ENCODE results near the gene LRRC46. TPM values are rescaled to one million over a fixed set of nuclear protein-coding genes. Genes with fewer than 3 reads are reported as not detected.

Gene LRRC46
- total RNA-seq, 1 donor from 2014 or later, result 0.35 TPM

DNA sequence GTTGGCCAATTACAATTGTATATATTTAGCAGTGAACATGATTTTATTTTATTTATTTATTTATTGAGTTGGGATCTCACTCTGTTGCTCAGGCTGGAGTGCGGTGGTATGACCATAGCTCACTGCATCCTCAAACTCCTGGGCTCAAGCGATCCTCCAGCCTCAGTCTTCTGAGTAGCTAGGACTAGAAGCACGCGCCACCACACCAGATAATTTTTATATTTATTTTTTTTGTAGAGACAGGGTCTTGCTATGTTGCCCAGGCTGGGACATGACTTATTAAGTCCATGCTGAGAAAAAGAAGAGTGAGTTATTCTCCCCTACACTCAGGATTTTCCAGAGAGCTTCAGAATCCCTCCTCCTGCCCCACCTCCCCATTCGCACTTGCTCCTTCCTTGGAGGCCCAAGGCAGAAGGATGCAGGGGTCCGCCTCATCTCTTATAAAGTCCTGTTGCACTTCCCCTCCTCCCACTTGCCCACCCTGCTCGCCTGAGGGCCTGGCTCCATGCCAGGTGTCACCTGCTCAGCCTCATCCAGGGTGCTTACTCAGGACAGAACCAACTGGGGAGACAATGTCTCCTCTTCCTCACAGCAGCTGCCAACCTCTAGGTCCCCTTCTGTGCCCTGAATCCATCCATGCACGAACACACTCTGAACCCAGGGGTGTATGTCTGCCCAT lies 48.4 kb downstream of the LRRC46 start:
- H3K4me3 Mint-ChIP-seq (ENCODE audit: unreplicated experiment), result no peak overlapping the region
- H3K9me3 Mint-ChIP-seq (ENCODE audit: low read depth), result no peaks in the 10 kb centered on the region
- peaks cover 10% of the 10 kb centered on the region for H3K27me3 Mint-ChIP-seq (ENCODE audit: low read depth)
- TF ChIP-seq, protein P1, sequence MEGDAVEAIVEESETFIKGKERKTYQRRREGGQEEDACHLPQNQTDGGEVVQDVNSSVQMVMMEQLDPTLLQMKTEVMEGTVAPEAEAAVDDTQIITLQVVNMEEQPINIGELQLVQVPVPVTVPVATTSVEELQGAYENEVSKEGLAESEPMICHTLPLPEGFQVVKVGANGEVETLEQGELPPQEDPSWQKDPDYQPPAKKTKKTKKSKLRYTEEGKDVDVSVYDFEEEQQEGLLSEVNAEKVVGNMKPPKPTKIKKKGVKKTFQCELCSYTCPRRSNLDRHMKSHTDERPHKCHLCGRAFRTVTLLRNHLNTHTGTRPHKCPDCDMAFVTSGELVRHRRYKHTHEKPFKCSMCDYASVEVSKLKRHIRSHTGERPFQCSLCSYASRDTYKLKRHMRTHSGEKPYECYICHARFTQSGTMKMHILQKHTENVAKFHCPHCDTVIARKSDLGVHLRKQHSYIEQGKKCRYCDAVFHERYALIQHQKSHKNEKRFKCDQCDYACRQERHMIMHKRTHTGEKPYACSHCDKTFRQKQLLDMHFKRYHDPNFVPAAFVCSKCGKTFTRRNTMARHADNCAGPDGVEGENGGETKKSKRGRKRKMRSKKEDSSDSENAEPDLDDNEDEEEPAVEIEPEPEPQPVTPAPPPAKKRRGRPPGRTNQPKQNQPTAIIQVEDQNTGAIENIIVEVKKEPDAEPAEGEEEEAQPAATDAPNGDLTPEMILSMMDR (IDR thresholded peaks at IDR 0.05), result no peak
- peak; percentile 54 for DNase-seq (ENCODE audit: low spot score)
- H3K27ac Mint-ChIP-seq (ENCODE audit: unreplicated experiment), result no peak overlapping the region
- H3K36me3 Mint-ChIP-seq (ENCODE audit: low read depth), result no peaks in the 10 kb centered on the region
- H3K4me1 Mint-ChIP-seq (ENCODE audit: low read depth), result peaks cover 15% of the 10 kb centered on the region

DNA sequence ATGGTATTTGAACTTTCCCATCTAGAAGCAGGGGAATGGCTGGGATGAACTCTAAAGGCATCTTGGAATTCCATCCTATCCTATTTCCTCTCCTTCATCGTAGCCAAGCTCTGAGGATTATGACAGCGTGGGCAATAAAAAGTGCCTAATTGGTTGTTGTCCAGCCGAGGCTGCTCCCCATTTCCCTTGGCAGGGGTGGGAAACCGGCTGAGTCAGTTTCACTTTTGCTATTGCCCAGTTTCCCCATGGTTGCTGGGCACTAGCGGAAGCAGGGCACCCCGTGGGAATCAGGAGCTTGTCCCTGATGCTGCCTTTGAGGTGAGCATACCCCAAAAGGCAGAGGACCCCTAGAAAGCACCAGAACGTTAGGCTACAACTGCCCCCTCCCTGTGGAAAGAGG lies 50.8 kb downstream of the LRRC46 start:
- Mint-ChIP-seq H3K4me3 (ENCODE audit: unreplicated experiment) (no peak overlapping the region), H3K36me3 (ENCODE audit: low read depth) (no peaks in the 10 kb centered on the region), H3K27me3 (ENCODE audit: low read depth) (peaks cover 10% of the 10 kb centered on the region), H3K27ac (ENCODE audit: unreplicated experiment) (no peak overlapping the region), H3K4me1 (ENCODE audit: low read depth) (peaks cover 5% of the 10 kb centered on the region), H3K9me3 (ENCODE audit: low read depth) (no peaks in the 10 kb centered on the region)
- TF ChIP-seq, protein P1 (IDR thresholded peaks at IDR 0.05), result no peak
- peak; percentile 48 for DNase-seq (ENCODE audit: low spot score)

DNA sequence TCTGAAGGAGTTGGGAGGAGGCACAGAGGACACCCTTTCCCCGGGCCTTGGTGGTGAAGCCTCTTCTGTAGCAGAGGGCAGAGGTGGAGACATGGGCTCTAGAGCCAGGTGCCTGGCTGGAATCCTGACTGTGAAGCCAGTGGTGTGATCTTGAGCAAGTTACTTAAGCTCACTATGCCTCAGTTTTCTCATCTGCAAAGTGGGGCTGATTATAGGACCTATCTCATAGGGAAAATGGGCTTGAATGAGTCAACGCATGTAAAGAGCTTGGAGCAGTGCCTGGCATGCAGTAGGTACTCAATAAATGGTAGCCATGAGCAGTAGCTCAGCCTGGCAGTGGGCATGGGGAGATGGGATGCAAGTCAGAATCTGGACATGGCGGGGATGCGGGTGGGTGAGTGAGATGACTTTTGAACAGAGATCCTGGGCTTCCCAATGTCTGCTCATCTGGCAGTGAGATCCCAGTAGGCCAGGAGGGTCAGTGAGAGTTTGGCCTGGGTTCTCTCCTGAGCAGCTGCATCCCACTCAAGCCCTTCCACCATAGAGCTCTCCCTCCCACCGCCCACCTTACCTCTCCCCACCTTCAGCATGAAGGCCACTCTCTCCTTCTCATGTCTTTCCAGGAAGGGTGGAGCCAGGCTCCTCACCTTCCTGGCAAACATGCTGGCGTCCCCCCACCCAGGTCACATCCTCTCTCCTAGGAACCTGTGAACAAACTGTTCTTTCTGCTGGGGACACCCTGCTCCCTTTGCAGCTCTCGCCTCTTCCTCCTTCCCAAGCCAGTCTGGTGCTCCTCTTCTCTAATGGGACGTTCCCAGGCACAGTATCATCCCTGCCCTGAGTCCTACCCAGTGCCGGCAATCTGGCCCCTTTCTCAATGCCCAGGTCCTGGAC lies 51.5 kb downstream of the LRRC46 start:
- Mint-ChIP-seq H3K4me1 (ENCODE audit: low read depth) (peaks cover 5% of the 10 kb centered on the region), H3K27ac (ENCODE audit: unreplicated experiment) (no peak overlapping the region), H3K9me3 (ENCODE audit: low read depth) (no peaks in the 10 kb centered on the region), H3K36me3 (ENCODE audit: low read depth) (no peaks in the 10 kb centered on the region), H3K4me3 (ENCODE audit: unreplicated experiment) (no peak overlapping the region), H3K27me3 (ENCODE audit: low read depth) (peaks cover 10% of the 10 kb centered on the region)
- DNase-seq (ENCODE audit: low spot score), result peak; percentile 43
- TF ChIP-seq, protein P1 (IDR thresholded peaks at IDR 0.05), result no peak

DNA sequence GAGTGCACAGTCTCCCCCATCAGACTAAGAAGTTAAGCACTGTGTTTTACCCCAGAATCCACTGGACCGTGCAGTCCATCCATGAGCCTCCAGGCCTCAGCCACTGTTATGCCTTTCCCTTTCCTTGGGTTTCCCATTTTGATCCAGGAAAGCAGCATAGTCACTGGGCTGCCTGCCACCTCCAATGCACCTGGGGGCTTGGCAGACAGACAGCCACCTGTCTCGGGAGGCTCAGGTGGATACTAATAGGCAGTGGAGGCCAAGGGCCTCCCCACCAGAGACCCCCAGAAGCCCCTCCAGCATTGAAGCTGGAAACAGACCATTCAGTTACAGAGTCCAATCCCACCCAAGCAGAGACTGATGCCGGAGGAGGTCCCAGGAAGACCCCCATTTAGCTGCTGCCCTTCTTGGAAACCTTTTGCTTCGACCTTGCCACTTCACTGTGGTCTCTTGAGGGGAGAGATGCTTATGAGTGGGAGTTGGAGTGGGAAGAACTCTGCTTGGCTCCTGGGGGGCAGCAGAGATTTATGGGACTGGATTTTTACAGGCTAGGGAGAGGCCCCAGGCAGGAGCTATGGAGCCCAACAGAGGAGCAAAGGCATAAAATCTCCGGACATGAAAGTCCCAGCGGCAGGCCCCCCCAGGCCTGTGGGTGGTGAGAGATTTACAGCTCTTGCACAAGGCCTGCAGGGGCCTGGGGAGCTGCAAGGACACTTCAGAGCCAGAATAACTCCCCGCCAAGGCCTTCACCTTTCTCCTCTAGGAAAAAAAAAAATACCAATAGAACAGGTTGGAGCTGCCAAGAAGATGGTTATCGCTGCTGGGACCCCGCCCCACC lies 52.3 kb downstream of the LRRC46 start:
- Mint-ChIP-seq H3K4me3 (ENCODE audit: unreplicated experiment) (no peak overlapping the region), H3K9me3 (ENCODE audit: low read depth) (no peaks in the 10 kb centered on the region), H3K27ac (ENCODE audit: unreplicated experiment) (no peak overlapping the region)

More for the DNA sequence above, 52.3 kb downstream of the LRRC46 start:
- H3K27me3 Mint-ChIP-seq (ENCODE audit: low read depth), result peaks cover 10% of the 10 kb centered on the region
- TF ChIP-seq, protein P1 (IDR thresholded peaks at IDR 0.05), result no peak
- DNase-seq (ENCODE audit: low spot score), result peak; percentile 44
- H3K36me3 Mint-ChIP-seq (ENCODE audit: low read depth), result no peaks in the 10 kb centered on the region
- peaks cover 4% of the 10 kb centered on the region for H3K4me1 Mint-ChIP-seq (ENCODE audit: low read depth)

Measured in chondrocyte (in vitro differentiated cells).